Omental fat pad (tissue), 4 donors: ENCODE measurements around the gene MTRR. TPM values are rescaled to one million over a fixed set of nuclear protein-coding genes. Genes with fewer than 3 reads are reported as not detected.

Experiments used
- ATAC-seq: fragments of 150-250 bp; one replicate; pipeline ENCODE4 v1.9.1; 2016; ENCODE audit warnings: mild to moderate bottlenecking, moderate library complexity; ENCODE audit not compliant: low FRiP score
- DNase-seq: peaks from one replicate; pipeline ENCODE4 v3.0.0-alpha.2; 2019; ENCODE audit warnings: low spot score
- CTCF ChIP-seq, 3 donors: fragments of 450-650 bp; IDR thresholded peaks; one replicate each; pipeline ENCODE4 v1.5.1; 2016 to 2017; ENCODE audit warnings: antibody characterized with exemption in 3 of 3, mild to moderate bottlenecking in 3 of 3, moderate library complexity in 2 of 3
- total RNA-seq, 4 donors: library from RNA; depleted of rRNA; stranded (reverse); fragments of >200 nt; gene quantifications; one replicate each; pipeline ENCODE4 v1.1.0, GENCODE V29; 2016

Gene MTRR
- total RNA-seq, 4 donors from 2014 or later = 35.6 to 83.3 (median 43.0) TPM

- no peak for TF ChIP-seq CTCF (IDR thresholded peaks at IDR 0.05)
- ATAC-seq = no peak
- no peak for DNase-seq
Observed at GRCh38 chr5:7855611-7856010, 13.3 kb upstream of the MTRR start.

- no peak for TF ChIP-seq CTCF (IDR thresholded peaks at IDR 0.05)
- DNase-seq (no peak), ATAC-seq (no peak)
Observed at GRCh38 chr5:7856855-7857254, 12.1 kb upstream of the MTRR start.

GRCh38 chr5:7857361-7857760 lies 11.6 kb upstream of the MTRR start:
- no peak for DNase-seq
- no peak for ATAC-seq
- TF ChIP-seq CTCF (IDR thresholded peaks at IDR 0.05) = no peak

- no peak for TF ChIP-seq CTCF (IDR thresholded peaks at IDR 0.05)
Observed at GRCh38 chr5:7857926-7858632, 10.9 kb upstream of the MTRR start.

GRCh38 chr5:7866196-7866595 lies 2.8 kb upstream of the MTRR start:
- ATAC-seq (no peak), DNase-seq (no peak)
- no peak for TF ChIP-seq CTCF (IDR thresholded peaks at IDR 0.05)

More at GRCh38 chr5:7857926-7858632, 10.9 kb upstream of the MTRR start:
- DNase-seq = no peak
- no peak for ATAC-seq

GRCh38 chr5:7867260-7867659 lies 1.7 kb upstream of the MTRR start:
- TF ChIP-seq CTCF (IDR thresholded peaks at IDR 0.05) = no peak
- no peak for ATAC-seq
- DNase-seq = no peak

- peak; percentile 3 for ATAC-seq
- no peak for TF ChIP-seq CTCF (IDR thresholded peaks at IDR 0.05)
- DNase-seq = no peak
Observed at GRCh38 chr5:7868427-7868772, 548 bp upstream of the MTRR start.
